ENCODE results near the gene SLC35E2B. TPM values are rescaled to one million over a fixed set of nuclear protein-coding genes. Genes with fewer than 3 reads are reported as not detected.

Gene SLC35E2B
- total and polyA plus RNA-seq, 11 donors = 12.2 to 29.2 (median 20.1) TPM

DNA sequence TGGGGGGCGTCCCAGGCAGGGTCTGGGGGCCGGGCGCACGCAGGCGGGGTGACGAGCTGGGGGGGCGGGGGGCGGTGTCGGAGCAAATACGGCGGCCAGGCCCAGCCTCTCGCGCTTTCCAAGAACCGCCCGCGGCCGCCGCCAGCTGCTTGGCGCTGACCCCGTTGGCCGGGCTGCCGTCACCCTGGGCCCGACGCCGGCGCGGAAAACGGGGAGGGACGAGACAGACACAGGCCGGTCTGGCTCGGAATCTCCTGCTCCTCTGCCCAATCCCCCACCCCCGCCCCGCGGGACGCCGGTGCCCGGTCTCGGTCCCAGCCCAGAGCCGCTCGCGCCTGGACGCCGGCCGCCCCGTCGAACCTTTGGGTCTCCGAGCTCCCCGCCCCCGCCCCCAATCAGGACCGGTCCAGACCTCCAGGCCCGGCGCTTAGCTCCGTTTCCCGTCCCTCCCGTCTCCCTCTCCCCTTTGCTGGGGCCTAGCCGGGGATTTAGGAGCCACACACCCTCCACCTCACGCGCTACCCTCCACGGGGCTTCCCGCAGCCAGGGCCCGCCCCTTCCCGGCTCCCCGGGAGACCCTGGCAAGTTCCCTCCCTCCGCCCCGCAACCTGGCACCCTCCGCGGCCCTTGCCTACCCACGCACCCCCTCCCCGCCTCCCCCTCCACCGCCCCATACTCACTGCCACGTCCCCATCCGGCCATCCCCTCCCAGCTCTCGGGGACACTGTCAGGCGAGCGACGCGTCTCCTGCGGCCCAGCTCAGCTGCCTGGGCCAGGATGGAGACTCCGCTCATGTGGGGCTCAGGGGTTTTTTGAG lies 61.4 kb downstream of the SLC35E2B start:
- H3K9me3 ChIP-seq = no peaks in the 10 kb centered on the region
- TF ChIP-seq, protein P1, sequence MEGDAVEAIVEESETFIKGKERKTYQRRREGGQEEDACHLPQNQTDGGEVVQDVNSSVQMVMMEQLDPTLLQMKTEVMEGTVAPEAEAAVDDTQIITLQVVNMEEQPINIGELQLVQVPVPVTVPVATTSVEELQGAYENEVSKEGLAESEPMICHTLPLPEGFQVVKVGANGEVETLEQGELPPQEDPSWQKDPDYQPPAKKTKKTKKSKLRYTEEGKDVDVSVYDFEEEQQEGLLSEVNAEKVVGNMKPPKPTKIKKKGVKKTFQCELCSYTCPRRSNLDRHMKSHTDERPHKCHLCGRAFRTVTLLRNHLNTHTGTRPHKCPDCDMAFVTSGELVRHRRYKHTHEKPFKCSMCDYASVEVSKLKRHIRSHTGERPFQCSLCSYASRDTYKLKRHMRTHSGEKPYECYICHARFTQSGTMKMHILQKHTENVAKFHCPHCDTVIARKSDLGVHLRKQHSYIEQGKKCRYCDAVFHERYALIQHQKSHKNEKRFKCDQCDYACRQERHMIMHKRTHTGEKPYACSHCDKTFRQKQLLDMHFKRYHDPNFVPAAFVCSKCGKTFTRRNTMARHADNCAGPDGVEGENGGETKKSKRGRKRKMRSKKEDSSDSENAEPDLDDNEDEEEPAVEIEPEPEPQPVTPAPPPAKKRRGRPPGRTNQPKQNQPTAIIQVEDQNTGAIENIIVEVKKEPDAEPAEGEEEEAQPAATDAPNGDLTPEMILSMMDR (IDR thresholded peaks at IDR 0.05) = no peak
- no peak for TF ChIP-seq POLR2A (IDR thresholded peaks at IDR 0.05)
- peaks cover 0 to 33% (median 8%) of the 10 kb centered on the region in 9 donors for H3K36me3 ChIP-seq
- WGBS, 4 donors = 22 to 34% (median 26%) methylated on average over 29 to 79 of the region's 79 CpGs
- H3K27me3 ChIP-seq = peaks cover 0 to 29% (median 8%) of the 10 kb centered on the region in 9 donors
- peak overlapping the region; percentile 47 to 94 (median 80) for H3K27ac ChIP-seq
- intact Hi-C loops (cut with DNase I) = loop anchor here in 1 of 10 donors (2.0 kb wide), 1 partner anchor 16 kb away; the partner anchor contains the start of gene MIB2
- H3K4me3 ChIP-seq = peak overlapping the region; percentile 23 to 57 (median 42)
- H3K4me1 ChIP-seq = peaks cover 0 to 25% (median 5%) of the 10 kb centered on the region in 12 donors
- ATAC-seq = peak in 3 of 4 donors; percentile 33 to 58 (median 53)
- peak; percentile 80 to 87 (median 83) for DNase-seq

DNA sequence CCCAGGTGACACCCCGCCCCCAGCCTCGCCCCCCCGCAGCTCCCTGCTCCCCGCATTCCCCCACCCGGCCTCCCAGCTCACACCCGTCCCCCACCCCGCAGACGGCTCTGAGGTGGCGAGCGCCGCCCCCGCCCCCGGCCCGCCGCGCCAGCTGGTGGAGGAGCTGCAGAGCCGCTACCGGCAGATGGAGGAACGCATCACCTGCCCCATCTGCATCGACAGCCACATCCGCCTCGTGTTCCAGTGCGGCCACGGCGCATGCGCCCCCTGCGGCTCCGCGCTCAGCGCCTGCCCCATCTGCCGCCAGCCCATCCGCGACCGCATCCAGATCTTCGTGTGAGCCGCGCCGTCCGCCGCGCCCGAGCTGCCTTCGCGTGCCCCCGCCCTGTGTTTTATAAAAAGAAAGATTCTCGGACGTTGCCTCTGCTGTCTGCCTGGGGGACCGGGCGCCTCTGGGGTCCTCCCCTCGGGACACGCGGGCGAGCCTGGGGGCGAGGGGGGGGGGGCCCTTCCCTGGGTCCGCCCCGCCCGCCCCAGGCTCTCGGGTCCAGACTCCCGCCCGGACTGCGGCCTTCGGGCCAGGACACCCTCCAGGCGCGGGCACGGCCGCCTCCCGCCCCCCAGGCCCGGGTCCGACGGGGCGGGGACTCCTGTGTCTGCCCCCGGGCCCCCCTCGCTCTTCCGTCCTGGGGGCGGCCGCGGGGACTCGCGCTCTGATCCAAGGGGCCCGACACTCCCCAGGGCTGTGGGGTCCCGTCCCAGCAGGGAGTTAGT lies 62.2 kb downstream of the SLC35E2B start:
- peaks cover 0 to 33% (median 8%) of the 10 kb centered on the region in 9 donors for H3K36me3 ChIP-seq
- H3K4me1 ChIP-seq = peaks cover 0 to 33% (median 6%) of the 10 kb centered on the region in 12 donors
- H3K27ac ChIP-seq = peak overlapping the region; percentile 20 to 94 (median 80)
- ATAC-seq (peak in 3 of 4 donors; percentile 3 to 17 (median 6)), DNase-seq (peak; percentile 63 to 90 (median 72))
- no peak for TF ChIP-seq POLR2A (IDR thresholded peaks at IDR 0.05)
- TF ChIP-seq, protein P1 (IDR thresholded peaks at IDR 0.05) = no peak
- H3K4me3 ChIP-seq = peak overlapping the region in 10 of 12 donors; percentile 24 to 55 (median 43)
- peaks cover 0 to 29% (median 8%) of the 10 kb centered on the region in 9 donors for H3K27me3 ChIP-seq
- intact Hi-C loops (cut with DNase I) = loop anchor here in 1 of 10 donors (2.0 kb wide), 1 partner anchor 16 kb away; the partner anchor contains the start of gene MIB2
- 38 to 80% (median 52%) methylated on average over 26 to 81 of the region's 81 CpGs for WGBS, 4 donors
- no peaks in the 10 kb centered on the region for H3K9me3 ChIP-seq

DNA sequence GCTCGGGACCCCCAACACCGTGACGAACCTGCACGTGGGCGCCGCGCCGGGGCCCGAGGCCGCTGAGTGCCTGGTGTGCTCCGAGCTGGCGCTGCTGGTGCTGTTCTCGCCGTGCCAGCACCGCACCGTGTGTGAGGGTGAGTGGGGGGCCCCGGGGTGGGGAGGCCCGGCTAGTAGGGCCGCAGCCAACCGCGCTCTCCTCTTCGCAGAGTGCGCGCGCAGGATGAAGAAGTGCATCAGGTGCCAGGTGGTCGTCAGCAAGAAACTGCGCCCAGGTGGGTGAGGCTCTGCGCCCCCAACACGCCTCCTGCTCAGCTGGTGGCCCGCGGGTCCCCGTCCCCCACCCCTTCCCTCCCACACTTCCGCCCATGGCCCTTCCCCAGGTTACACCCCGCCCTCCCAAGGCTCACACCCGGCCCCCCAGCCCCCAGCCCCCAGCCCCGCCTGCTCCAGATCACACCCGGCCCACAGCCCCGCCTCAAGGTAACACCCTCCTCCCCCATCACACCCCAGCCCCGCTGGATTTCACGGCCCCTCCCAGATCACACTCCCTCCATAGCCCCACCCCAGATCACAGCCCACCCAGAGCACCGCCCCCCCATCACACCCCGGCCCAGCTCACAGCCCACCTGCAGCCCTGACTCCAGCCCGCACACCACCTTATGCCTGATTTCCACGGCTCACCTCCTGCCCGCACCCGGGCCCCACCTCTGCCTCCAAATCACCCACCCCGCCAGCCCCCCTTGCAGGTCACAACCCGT lies 63.0 kb downstream of the SLC35E2B start:
- WGBS, 4 donors = 67 to 83% (median 78%) methylated on average over 29 to 48 of the region's 48 CpGs

More for the DNA sequence above, 63.0 kb downstream of the SLC35E2B start:
- Histone ChIP-seq H3K4me3 (peak overlapping the region in 2 of 12 donors; percentile 15 to 44), H3K9me3 (no peaks in the 10 kb centered on the region), H3K4me1 (peaks cover 0 to 40% (median 11%) of the 10 kb centered on the region in 12 donors), H3K36me3 (peaks cover 0 to 33% (median 8%) of the 10 kb centered on the region in 9 donors), H3K27me3 (peaks cover 0 to 29% (median 8%) of the 10 kb centered on the region in 9 donors), H3K27ac (peak overlapping the region in 3 of 12 donors; percentile 58 to 90 (median 69))
- ATAC-seq = no peak
- intact Hi-C loops (cut with DNase I) = loop anchor here in 1 of 10 donors (2.0 kb wide), 1 partner anchor 15 kb away; the partner anchor contains the start of gene MIB2
- DNase-seq = peak in 4 of 5 donors; percentile 21 to 79 (median 32)
- TF ChIP-seq POLR2A (IDR thresholded peaks at IDR 0.05) = no peak
- TF ChIP-seq, protein P1 (IDR thresholded peaks at IDR 0.05) = no peak

Data from heart left ventricle (tissue), 16 donors.